Measurements from ENCODE around the gene SASH1.

SASH1 gene

GRCh38 chr6:148414836-148415235, 72.2 kb downstream of the SASH1 start:
- no peak for TF ChIP-seq CTCF (IDR thresholded peaks at IDR 0.05; ENCODE audit: extremely low read depth, insufficient read depth, missing control alignments)
- in situ Hi-C loops (cut with MboI; ENCODE audit: low pct_unique_long_range_greater_than_20kb, low sequenced_read_pairs, unreplicated experiment), result no loop called here
- DNase-seq (ENCODE audit: low spot score), result no peak

DNA sequence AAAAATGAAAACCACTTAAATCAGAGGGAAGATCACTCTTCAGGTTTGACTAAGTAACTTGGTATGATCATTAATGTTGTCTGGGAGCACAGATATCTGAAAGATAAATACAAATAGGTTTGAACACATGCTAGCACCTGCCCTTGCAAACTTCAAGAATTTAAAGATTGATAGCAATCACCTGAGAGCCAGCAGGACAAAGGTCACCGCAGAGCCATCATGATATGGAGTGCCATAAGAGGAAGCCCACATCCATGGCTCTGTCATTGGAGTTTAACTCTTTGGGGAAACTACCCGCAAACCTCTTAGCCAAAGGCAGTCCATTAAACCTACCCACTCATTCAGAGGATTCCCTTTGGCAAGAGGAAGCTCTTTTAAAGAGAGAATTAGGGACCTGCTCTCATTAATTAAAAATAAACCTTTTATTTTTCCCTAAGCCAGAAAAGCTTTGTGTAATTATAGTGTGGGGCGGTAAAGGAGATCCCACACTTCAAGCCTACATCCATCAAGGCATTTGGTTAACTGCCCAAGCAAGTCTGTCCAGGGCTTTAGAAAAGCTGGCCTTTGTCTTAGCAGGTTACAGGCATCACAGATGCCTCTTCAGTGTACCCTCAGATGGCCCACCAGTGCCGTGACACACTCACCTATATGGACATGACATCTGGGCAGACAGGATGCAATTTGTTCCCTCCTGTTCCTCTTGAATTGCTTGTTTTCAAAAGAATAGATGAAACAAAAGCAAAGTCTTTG, 73.0 kb downstream of the SASH1 start:
- in situ Hi-C loops (cut with MboI; ENCODE audit: low pct_unique_long_range_greater_than_20kb, low sequenced_read_pairs, unreplicated experiment), result no loop called here
- no peak for TF ChIP-seq CTCF (IDR thresholded peaks at IDR 0.05; ENCODE audit: extremely low read depth, insufficient read depth, missing control alignments)
- no peak for DNase-seq (ENCODE audit: low spot score)

DNA sequence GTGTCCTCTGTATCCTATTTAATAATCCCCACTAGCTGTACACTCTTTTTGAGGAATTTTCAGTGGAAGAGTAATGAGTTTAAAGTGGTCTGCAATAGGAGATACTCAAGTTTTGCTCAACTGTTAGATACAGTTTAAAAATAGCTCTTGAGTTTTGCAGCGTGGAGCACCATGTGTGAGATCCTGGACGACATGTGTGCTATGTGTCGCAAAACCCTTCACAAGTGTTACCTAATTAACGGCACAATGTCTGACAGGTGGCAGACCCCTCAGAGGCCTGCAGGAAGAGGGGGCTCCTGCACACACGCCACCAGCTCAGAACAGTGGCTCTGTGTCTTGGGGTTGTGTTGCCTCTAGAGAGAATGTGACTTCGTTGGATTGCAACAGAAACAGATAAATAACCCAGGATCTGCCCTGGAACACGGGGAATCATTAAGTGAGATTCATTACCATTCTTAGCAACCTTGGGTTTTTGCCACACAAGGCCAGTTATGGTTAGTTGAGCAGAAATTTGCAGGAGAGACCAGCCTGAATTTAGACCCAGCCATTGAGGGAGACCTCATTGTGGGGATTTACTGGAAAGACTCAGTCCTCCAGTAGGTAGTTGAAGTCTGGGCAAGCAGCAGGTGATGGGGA, 73.8 kb downstream of the SASH1 start:
- no peak for DNase-seq (ENCODE audit: low spot score)
- no peak for TF ChIP-seq CTCF (IDR thresholded peaks at IDR 0.05; ENCODE audit: extremely low read depth, insufficient read depth, missing control alignments)
- in situ Hi-C loops (cut with MboI; ENCODE audit: low pct_unique_long_range_greater_than_20kb, low sequenced_read_pairs, unreplicated experiment), result no loop called here

- no peak for TF ChIP-seq CTCF (IDR thresholded peaks at IDR 0.05; ENCODE audit: extremely low read depth, insufficient read depth, missing control alignments)
- in situ Hi-C loops (cut with MboI; ENCODE audit: low pct_unique_long_range_greater_than_20kb, low sequenced_read_pairs, unreplicated experiment), result no loop called here
- DNase-seq (ENCODE audit: low spot score), result no peak
Observed at GRCh38 chr6:148417045-148417444, 74.4 kb downstream of the SASH1 start.

GRCh38 chr6:148419430-148419829, 76.8 kb downstream of the SASH1 start:
- in situ Hi-C loops (cut with MboI; ENCODE audit: low pct_unique_long_range_greater_than_20kb, low sequenced_read_pairs, unreplicated experiment), result no loop called here
- TF ChIP-seq CTCF (IDR thresholded peaks at IDR 0.05; ENCODE audit: extremely low read depth, insufficient read depth, missing control alignments), result no peak
- DNase-seq (ENCODE audit: low spot score), result no peak

DNA sequence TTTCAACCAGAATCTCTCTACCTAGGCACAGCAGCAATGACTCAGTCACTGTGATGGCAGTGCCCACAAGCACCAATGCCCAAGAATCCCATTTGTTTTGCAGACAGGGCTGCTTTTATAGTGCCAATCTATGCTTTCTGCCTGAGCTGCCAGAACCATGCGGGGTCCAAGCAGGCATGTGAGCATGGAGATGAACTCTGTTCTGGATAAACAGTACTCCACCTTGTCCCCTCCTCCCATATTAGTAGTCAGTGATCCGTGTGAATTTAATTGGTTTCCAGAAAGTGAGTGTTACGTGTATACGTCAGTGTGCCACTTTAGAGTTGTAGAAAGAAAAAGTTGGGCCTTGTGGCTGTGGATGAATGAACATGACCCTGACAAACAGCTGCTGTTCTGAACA, 79.4 kb downstream of the SASH1 start:
- DNase-seq (ENCODE audit: low spot score), result no peak
- TF ChIP-seq CTCF (IDR thresholded peaks at IDR 0.05; ENCODE audit: extremely low read depth, insufficient read depth, missing control alignments), result no peak

More for the DNA sequence above, 79.4 kb downstream of the SASH1 start:
- in situ Hi-C loops (cut with MboI; ENCODE audit: low pct_unique_long_range_greater_than_20kb, low sequenced_read_pairs, unreplicated experiment), result no loop called here
